OCI-M2 (cell line): ENCODE results near the gene BEST2.
"Not testable (repeated sequence)": the region's sequence is repeated elsewhere in the genome, so short reads cannot be mapped to it uniquely, and the experiment has no call there.

ENCODE experiments used
- DNase-seq: peaks from one replicate; lab custom pipeline; 2025; ENCODE audit not compliant: unreplicated experiment; lab: John Stamatoyannopoulos, UW

BEST2 gene

DNA sequence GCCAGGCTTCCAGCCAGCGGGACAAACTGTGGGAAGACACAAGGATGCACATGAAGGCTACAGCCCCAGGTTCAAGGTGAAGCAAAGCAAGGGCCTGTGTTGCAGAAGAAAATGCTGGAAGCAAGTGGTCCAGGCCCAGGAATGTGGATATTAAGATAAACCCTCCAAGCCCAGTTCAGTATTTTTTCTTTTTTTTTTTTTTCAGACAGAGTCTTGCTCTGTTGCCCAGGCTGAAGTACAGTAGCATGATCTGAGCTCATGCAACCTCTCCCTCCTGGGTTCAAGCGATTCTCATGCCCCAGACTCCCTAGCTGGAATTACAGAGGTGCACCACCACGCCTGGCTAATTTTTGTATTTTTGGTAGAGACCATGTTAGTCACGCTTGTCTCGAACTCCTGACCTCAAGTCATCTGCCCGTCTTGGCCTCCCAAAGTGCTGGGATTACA, 45.6 kb downstream of the BEST2 start:
- no peak for DNase-seq

DNA sequence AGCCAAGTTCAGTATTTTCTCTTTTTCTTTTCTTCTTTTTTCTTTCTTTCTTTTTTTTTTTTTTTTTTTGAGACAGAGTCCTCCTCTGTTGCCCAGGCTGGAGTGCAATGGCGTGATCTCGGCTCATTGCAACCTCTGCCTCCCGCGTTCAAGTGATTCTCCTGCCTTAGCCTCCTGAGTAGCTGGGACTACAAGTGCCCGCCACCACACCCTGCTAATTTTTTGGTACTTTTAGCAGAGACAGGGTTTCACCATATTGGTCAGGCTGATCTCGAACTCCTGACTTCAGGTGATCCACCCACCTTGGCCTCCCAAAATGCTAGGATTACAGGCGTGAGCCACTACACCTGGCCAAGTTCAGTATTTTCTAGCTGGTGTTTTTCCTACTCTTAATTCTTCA, 46.0 kb downstream of the BEST2 start:
- not testable (repeated sequence) for DNase-seq

DNA sequence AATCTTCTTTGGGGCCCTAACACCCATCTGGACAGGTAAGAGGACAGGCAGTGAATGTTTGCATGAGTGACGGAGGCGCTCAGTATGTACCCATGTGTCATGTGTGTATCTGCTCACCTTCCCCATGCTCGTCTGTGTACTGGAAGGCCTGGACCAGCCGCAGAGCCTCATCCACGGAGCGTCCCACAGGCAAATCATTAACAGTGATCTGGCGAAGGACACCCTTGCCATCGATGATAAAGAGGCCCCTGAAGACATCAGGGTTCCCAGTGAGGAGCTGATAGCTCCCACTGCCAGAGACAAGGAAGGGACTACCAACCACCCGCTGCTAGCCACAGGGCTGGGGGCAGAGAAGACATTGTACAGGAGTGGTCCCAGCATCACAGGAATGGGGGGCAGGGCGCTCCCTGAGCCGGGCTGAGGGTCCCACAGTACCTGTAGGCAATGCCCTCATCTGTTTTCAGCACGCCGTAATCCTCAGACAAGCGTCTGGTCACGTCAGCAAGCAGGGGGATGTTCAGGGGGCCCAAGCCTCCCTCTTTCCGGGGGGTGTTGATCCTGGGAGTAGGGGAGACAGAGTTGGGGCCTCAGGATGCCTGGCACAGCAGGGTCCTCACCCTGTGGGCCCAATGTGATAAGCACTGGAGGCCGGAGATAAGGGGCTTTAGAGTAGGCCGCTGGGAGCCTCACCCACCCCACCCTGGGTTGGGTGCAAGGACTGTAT, 48.3 kb downstream of the BEST2 start:
- DNase-seq = no peak

GRCh38 chr19:12800466-12800770, 48.8 kb downstream of the BEST2 start:
- no peak for DNase-seq

DNA sequence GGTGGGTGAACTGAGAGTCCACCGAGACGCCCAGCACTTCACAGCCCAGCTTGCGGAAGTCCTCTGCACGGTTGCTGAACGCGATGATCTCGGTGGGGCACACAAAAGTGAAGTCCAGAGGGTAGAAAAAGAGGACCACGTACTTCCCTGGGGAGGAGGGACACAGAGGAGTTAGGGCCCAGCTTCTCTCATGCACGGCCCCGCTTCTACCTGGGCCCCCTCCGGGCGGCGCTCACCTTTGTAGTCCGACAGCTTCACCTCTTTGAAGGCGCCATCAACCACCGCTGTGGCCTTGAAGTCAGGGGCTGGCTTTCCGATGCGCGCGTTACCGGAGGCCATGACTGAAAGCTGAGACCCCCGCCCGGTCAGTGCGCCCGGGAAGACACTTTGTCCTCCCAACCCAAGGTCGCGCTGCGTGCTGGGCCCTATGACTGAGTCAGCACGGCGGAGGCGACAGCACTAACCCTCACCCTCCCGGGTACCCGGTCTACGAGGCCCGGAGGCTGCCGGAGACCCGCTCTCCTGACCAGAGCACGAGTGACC, 49.4 kb downstream of the BEST2 start:
- DNase-seq = no peak

DNA sequence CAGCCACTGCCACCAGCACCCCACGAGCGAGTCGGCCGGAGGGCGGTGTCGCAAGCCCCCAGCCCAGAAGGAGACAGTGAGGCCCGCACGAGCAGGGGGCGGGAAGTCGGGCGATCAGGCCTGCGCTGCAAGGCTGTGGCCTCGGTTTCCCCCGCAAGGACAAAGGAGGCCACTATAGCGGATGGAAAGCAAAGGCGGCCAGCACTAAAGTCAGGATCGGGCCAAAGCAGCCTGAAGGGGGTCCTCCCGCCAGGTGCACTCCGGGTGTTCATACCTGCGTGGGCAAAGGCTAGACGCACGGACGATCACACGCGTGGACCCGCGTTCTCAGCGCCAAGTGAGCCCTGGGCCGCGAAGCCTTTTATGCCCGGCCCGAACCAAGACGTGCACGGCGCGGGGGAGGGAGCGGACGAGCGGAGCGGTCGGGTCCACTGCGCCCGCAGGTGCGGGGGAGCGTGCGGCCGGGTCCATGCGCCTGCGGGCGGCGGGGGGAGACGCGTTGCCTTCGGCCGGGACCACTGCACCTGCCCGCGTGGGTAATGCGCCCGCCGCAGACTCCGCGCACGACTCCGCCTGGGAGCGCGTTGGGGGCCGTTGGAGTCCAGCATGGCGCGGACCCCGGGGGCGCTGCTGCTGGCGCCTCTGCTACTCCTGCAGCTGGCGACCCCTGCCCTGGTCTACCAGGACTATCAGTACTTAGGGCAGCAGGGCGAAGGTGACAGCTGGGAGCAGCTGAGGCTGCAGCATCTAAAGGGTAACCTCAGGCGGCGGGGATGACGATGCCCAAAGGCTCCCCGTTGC, 50.1 kb downstream of the BEST2 start, which contains the start of the genes PRDX2 and THSD8:
Gene PRDX2 (minus strand): TSS at position 335 of the 801 bp plus-strand sequence. CDS start 539 bp downstream, outside the sequence.
Gene THSD8 (plus strand): TSS at position 604 of the 801 bp plus-strand sequence. CDS start 3 bp downstream, at position 607.
- DNase-seq = no peak

DNA sequence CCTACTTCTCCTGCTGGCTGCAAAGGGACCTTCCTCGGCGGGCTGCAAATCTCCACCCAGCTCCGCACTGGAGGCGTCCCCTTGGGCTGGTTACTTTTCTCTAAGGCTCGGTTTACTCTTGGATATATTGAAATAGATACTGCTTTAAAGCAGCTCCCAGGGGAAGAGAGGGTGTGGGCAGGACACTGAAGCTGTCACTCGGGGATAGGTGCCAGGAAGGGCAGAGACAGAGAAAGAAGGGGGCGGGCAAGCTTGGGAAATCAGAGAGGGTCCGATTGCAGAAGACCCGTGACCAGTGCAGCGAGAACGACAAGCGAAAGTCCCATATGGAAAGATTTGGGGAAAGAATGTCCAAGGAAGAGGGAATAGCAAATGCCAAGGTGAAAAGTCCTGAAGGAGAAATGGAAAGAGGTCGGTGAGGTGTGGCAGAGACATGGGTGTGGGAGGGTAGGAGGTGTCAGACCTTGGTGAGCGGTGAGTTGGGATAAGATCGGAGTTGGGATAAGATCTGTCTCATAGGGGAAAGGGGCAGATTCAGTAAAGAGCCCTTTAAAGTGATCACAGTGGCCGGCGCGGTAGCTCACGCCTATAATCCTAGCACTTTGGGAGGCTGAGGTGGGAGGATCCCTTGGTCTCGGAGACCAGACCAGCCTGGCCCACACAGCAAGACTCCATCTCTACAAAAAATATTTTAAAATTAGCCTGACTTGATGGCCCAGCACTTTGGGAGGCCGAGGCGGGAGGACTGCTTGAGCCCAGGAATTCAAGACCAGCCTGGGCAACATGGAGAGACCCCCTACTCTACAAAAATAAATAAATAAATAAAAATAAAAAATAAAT, 50.9 kb downstream of the BEST2 start:
- DNase-seq = no peak

GRCh38 chr19:12804051-12804450, 52.5 kb downstream of the BEST2 start:
- no peak for DNase-seq

DNA sequence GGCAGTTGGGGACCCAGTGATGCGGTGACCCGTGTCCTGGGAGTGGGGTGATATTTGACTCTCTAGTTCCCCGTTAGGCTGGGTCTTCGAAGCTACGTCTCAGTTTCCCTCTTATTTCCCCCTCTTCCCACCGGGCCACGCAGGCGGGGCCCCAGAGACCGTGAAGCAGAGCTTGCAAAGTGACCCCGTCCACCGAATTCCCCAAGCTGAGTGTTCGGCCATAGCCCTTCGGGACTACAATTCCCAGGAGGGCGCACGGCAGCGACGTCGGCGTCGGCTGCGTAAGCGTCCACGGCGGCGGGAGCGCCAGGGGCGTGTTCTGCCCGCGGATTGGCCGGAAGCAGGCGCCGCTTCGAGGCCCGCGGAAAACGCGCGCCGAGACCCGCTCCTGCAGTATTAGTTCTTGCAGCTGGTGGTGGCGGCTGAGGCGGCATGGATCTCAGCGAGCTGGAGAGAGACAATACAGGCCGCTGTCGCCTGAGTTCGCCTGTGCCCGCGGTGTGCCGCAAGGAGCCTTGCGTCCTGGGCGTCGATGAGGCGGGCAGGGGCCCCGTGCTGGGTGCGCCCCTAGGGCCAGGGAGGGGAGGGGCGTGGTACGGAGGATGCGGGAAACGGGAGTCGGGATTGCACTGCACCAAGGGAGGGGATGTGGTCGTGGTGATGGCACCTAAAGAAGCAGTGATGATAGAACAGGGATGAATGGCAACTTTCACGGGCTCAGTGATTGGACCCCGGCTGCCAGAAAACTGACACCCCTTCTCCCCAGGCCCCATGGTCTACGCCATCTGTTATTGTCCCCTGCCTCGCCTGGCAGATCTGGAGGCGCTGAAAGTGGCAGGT, 54.9 kb downstream of the BEST2 start, which contains the start of gene RNASEH2A:
Gene RNASEH2A (plus strand): TSS at position 343 of the 840 bp plus-strand sequence. CDS start 90 bp downstream, at position 433.
- DNase-seq = no peak
